ENCODE measurements around the gene MEX3D.

The MEX3D gene

GRCh38 chr19:1584500-1585242 is 16.5 kb upstream of the MEX3D start:
- no peak for DNase-seq
- Mint-ChIP-seq H3K4me1 (ENCODE audit: low read depth) (peaks cover 22% of the 10 kb centered on the region), H3K27me3 (no peaks in the 10 kb centered on the region), H3K27ac (peak overlapping the region; percentile 26), H3K36me3 (ENCODE audit: low read depth) (peaks cover 87% of the 10 kb centered on the region), H3K4me3 (no peak overlapping the region), H3K9me3 (no peaks in the 10 kb centered on the region)

GRCh38 chr19:1582201-1582600 is 14.1 kb upstream of the MEX3D start:
- no peaks in the 10 kb centered on the region for H3K9me3 Mint-ChIP-seq
- peak overlapping the region; percentile 18 for H3K27ac Mint-ChIP-seq
- no peak for DNase-seq
- peaks cover 9% of the 10 kb centered on the region for H3K4me1 Mint-ChIP-seq (ENCODE audit: low read depth)
- peaks cover 83% of the 10 kb centered on the region for H3K36me3 Mint-ChIP-seq (ENCODE audit: low read depth)
- H3K27me3 Mint-ChIP-seq: no peaks in the 10 kb centered on the region
- no peak overlapping the region for H3K4me3 Mint-ChIP-seq

GRCh38 chr19:1580957-1581356 is 12.8 kb upstream of the MEX3D start:
- Mint-ChIP-seq H3K36me3 (ENCODE audit: low read depth) (peaks cover 85% of the 10 kb centered on the region), H3K4me3 (no peak overlapping the region), H3K27ac (no peak overlapping the region), H3K9me3 (no peaks in the 10 kb centered on the region), H3K4me1 (ENCODE audit: low read depth) (peaks cover 7% of the 10 kb centered on the region), H3K27me3 (no peaks in the 10 kb centered on the region)
- DNase-seq: no peak

- Mint-ChIP-seq H3K4me3 (no peak overlapping the region), H3K4me1 (ENCODE audit: low read depth) (peaks cover 3% of the 10 kb centered on the region), H3K27me3 (no peaks in the 10 kb centered on the region), H3K27ac (no peak overlapping the region), H3K9me3 (no peaks in the 10 kb centered on the region), H3K36me3 (ENCODE audit: low read depth) (peaks cover 82% of the 10 kb centered on the region)
- DNase-seq: no peak
These were observed 12.3 kb upstream of the MEX3D start for GRCh38 chr19:1580382-1580781.

- DNase-seq: no peak
- peaks cover 1% of the 10 kb centered on the region for H3K4me1 Mint-ChIP-seq (ENCODE audit: low read depth)
- H3K36me3 Mint-ChIP-seq (ENCODE audit: low read depth): peaks cover 74% of the 10 kb centered on the region
- H3K9me3 Mint-ChIP-seq: no peaks in the 10 kb centered on the region
- no peaks in the 10 kb centered on the region for H3K27me3 Mint-ChIP-seq
- H3K4me3 Mint-ChIP-seq: no peak overlapping the region
- H3K27ac Mint-ChIP-seq: no peak overlapping the region
These were observed 11.1 kb upstream of the MEX3D start for GRCh38 chr19:1579222-1579621.

- Mint-ChIP-seq H3K4me1 (ENCODE audit: low read depth) (peaks cover 1% of the 10 kb centered on the region), H3K9me3 (no peaks in the 10 kb centered on the region), H3K27me3 (no peaks in the 10 kb centered on the region), H3K36me3 (ENCODE audit: low read depth) (peaks cover 64% of the 10 kb centered on the region), H3K27ac (no peak overlapping the region), H3K4me3 (no peak overlapping the region)
- no peak for DNase-seq
These were observed 9.9 kb upstream of the MEX3D start for GRCh38 chr19:1577929-1578618.

- Mint-ChIP-seq H3K9me3 (no peaks in the 10 kb centered on the region), H3K36me3 (ENCODE audit: low read depth) (peaks cover 56% of the 10 kb centered on the region), H3K4me3 (no peak overlapping the region), H3K27ac (no peak overlapping the region), H3K4me1 (ENCODE audit: low read depth) (peaks cover 1% of the 10 kb centered on the region), H3K27me3 (no peaks in the 10 kb centered on the region)
- no peak for DNase-seq
These were observed 9.2 kb upstream of the MEX3D start for GRCh38 chr19:1577090-1577928.

GRCh38 chr19:1576242-1577089 is 8.3 kb upstream of the MEX3D start:
- Mint-ChIP-seq H3K4me1 (ENCODE audit: low read depth) (peaks cover 1% of the 10 kb centered on the region), H3K4me3 (no peak overlapping the region), H3K9me3 (no peaks in the 10 kb centered on the region), H3K27me3 (no peaks in the 10 kb centered on the region), H3K27ac (no peak overlapping the region), H3K36me3 (ENCODE audit: low read depth) (peaks cover 47% of the 10 kb centered on the region)
- no peak for DNase-seq

- Mint-ChIP-seq H3K4me3 (no peak overlapping the region), H3K4me1 (ENCODE audit: low read depth) (peaks cover 1% of the 10 kb centered on the region), H3K27me3 (no peaks in the 10 kb centered on the region), H3K27ac (no peak overlapping the region), H3K36me3 (ENCODE audit: low read depth) (peaks cover 39% of the 10 kb centered on the region), H3K9me3 (no peaks in the 10 kb centered on the region)
- no peak for DNase-seq
These were observed 7.5 kb upstream of the MEX3D start for GRCh38 chr19:1575323-1576241.

GRCh38 chr19:1574354-1575136 is 6.4 kb upstream of the MEX3D start:
- no peak for DNase-seq
- Mint-ChIP-seq H3K9me3 (no peaks in the 10 kb centered on the region), H3K27ac (no peak overlapping the region), H3K27me3 (peaks cover 6% of the 10 kb centered on the region), H3K4me3 (no peak overlapping the region), H3K36me3 (ENCODE audit: low read depth) (peaks cover 28% of the 10 kb centered on the region), H3K4me1 (ENCODE audit: low read depth) (no peaks in the 10 kb centered on the region)

GRCh38 chr19:1572795-1573194 is 4.7 kb upstream of the MEX3D start:
- peaks cover 6% of the 10 kb centered on the region for H3K27me3 Mint-ChIP-seq
- no peak overlapping the region for H3K4me3 Mint-ChIP-seq
- no peak overlapping the region for H3K27ac Mint-ChIP-seq

GRCh38 chr19:1571358-1571757 is 3.2 kb upstream of the MEX3D start:
- Mint-ChIP-seq H3K4me3 (no peak overlapping the region), H3K27ac (no peak overlapping the region), H3K9me3 (no peaks in the 10 kb centered on the region), H3K27me3 (peaks cover 6% of the 10 kb centered on the region), H3K4me1 (ENCODE audit: low read depth) (no peaks in the 10 kb centered on the region), H3K36me3 (ENCODE audit: low read depth) (peaks cover 6% of the 10 kb centered on the region)
- DNase-seq: no peak

More at GRCh38 chr19:1572795-1573194, 4.7 kb upstream of the MEX3D start:
- H3K9me3 Mint-ChIP-seq: no peaks in the 10 kb centered on the region
- no peak for DNase-seq
- peaks cover 18% of the 10 kb centered on the region for H3K36me3 Mint-ChIP-seq (ENCODE audit: low read depth)
- no peaks in the 10 kb centered on the region for H3K4me1 Mint-ChIP-seq (ENCODE audit: low read depth)

- no peak overlapping the region for H3K4me3 Mint-ChIP-seq
- peaks cover 6% of the 10 kb centered on the region for H3K27me3 Mint-ChIP-seq
- no peaks in the 10 kb centered on the region for H3K4me1 Mint-ChIP-seq (ENCODE audit: low read depth)
- no peaks in the 10 kb centered on the region for H3K9me3 Mint-ChIP-seq
- H3K27ac Mint-ChIP-seq: no peak overlapping the region
- H3K36me3 Mint-ChIP-seq (ENCODE audit: low read depth): peaks cover 2% of the 10 kb centered on the region
- DNase-seq: no peak
These were observed 2.7 kb upstream of the MEX3D start for GRCh38 chr19:1570836-1571235.

All from activated T-cell treated with anti-CD3 and anti-CD28 coated beads, Interleukin-2, amount 50 U/mL, for 24 hours (primary cell).